Sigmoid colon (tissue), 3 donors: ENCODE measurements around the gene GRIA1.

Experiments
- CTCF ChIP-seq, 4 experiments: fragments of 450-650 bp in 3 of 4; fragments of 200-600 bp in 1 of 4; IDR thresholded peaks; one replicate each; pipeline ENCODE4 v1.5.1; 2016 to 2019; ENCODE audit warnings: antibody characterized with exemption in 4 of 4, mild to moderate bottlenecking in 3 of 4, moderate library complexity in 2 of 4
- POLR2A ChIP-seq, 2 donors: fragments of 450-650 bp; IDR thresholded peaks; one replicate each; pipeline ENCODE4 v1.6.1; 2016; ENCODE audit warnings: antibody characterized with exemption in 2 of 2, mild to moderate bottlenecking in 2 of 2, moderate library complexity in 2 of 2

- TF ChIP-seq POLR2A (IDR thresholded peaks at IDR 0.05) (no peak), CTCF (IDR thresholded peaks at IDR 0.05) (no peak)
Observed at GRCh38 chr5:153784277-153784676, 293.8 kb downstream of the GRIA1 start.
